Parathyroid adenoma (tissue), 2 donors: ENCODE data around the gene HIGD1C.

Experiments used
- H2AFZ ChIP-seq: fragments of 300-600 bp; sonication (generic); one replicate; pipeline ENCODE4 v1.7.0; 2017; ENCODE audit warnings: antibody characterized with exemption, mild to moderate bottlenecking
- H3K27ac ChIP-seq: fragments of 300-600 bp; sonication (generic); one replicate; pipeline ENCODE4 v1.7.0; 2017
- H3K27me3 ChIP-seq: fragments of 300-600 bp; sonication (generic); one replicate; pipeline ENCODE4 v1.7.0; 2017; ENCODE audit warnings: low read length; ENCODE audit not compliant: control insufficient read depth, insufficient read depth
- H3K36me3 ChIP-seq: fragments of 300-600 bp; sonication (generic); one replicate; pipeline ENCODE4 v1.7.0; 2017; ENCODE audit warnings: low read length; ENCODE audit not compliant: control insufficient read depth, insufficient read depth
- H3K4me1 ChIP-seq: fragments of 300-600 bp; sonication (generic); one replicate; pipeline ENCODE4 v1.7.0; 2017; ENCODE audit warnings: control low read depth
- H3K4me2 ChIP-seq: fragments of 300-600 bp; sonication (generic); one replicate; pipeline ENCODE4 v1.7.0; 2017; ENCODE audit warnings: low read length
- H3K4me3 ChIP-seq: fragments of 300-600 bp; sonication (generic); one replicate; pipeline ENCODE4 v1.7.0; 2017; ENCODE audit warnings: low read depth, low read length
- H3K79me2 ChIP-seq: fragments of 300-600 bp; sonication (generic); one replicate; pipeline ENCODE4 v1.7.0; 2017; ENCODE audit warnings: control low read depth
- H3K9ac ChIP-seq: fragments of 300-600 bp; sonication (generic); one replicate; pipeline ENCODE4 v1.7.0; 2017; ENCODE audit warnings: mild to moderate bottlenecking
- H3K9me3 ChIP-seq: fragments of 300-600 bp; sonication (generic); one replicate; pipeline ENCODE4 v1.7.0; 2017; ENCODE audit warnings: low read length; ENCODE audit not compliant: control insufficient read depth
- CTCF ChIP-seq: fragments of 300-600 bp; sonication (generic); IDR thresholded peaks from one replicate; pipeline ENCODE4 v1.7.0; 2017; ENCODE audit warnings: antibody characterized with exemption, mild to moderate bottlenecking
- donor health status: primary hyperparathyroidism.

HIGD1C gene

GRCh38 chr12:51017452-51017851, 65.1 kb downstream of the HIGD1C start:
- Histone ChIP-seq H3K4me1 (peaks cover 6% of the 10 kb centered on the region), H3K27ac (no peak overlapping the region), H2AFZ (no peak overlapping the region), H3K36me3 (no peaks in the 10 kb centered on the region), H3K9me3 (no peaks in the 10 kb centered on the region), H3K9ac (no peak overlapping the region), H3K4me3 (no peak overlapping the region), H3K79me2 (peaks cover 80% of the 10 kb centered on the region), H3K27me3 (no peaks in the 10 kb centered on the region), H3K4me2 (no peak overlapping the region)
- TF ChIP-seq CTCF = no peak

GRCh38 chr12:51018956-51019355, 66.6 kb downstream of the HIGD1C start:
- Histone ChIP-seq H3K27me3 (no peaks in the 10 kb centered on the region), H3K9me3 (no peaks in the 10 kb centered on the region), H3K79me2 (peaks cover 81% of the 10 kb centered on the region), H3K9ac (no peak overlapping the region), H3K4me2 (no peak overlapping the region), H3K27ac (no peak overlapping the region), H2AFZ (no peak overlapping the region), H3K36me3 (no peaks in the 10 kb centered on the region), H3K4me1 (peaks cover 5% of the 10 kb centered on the region), H3K4me3 (no peak overlapping the region)
- no peak for TF ChIP-seq CTCF

- no peak for TF ChIP-seq CTCF
- H3K36me3 ChIP-seq = no peaks in the 10 kb centered on the region
- no peaks in the 10 kb centered on the region for H3K9me3 ChIP-seq
- H3K27ac ChIP-seq = no peak overlapping the region
- H2AFZ ChIP-seq = no peak overlapping the region
- H3K9ac ChIP-seq = no peak overlapping the region
- H3K4me1 ChIP-seq = peaks cover 9% of the 10 kb centered on the region
- H3K4me2 ChIP-seq = no peak overlapping the region
- no peaks in the 10 kb centered on the region for H3K27me3 ChIP-seq
- peaks cover 77% of the 10 kb centered on the region for H3K79me2 ChIP-seq
- H3K4me3 ChIP-seq = no peak overlapping the region
Observed at GRCh38 chr12:51019927-51020326, 67.6 kb downstream of the HIGD1C start.
